DMS153 treated with DMSO at 0.1 percent for 48 hours (cell line): ENCODE results near the gene LRR1.
"Not testable (repeated sequence)": the region's sequence is repeated elsewhere in the genome, so short reads cannot be mapped to it uniquely, and the experiment has no call there.

Source experiments
- DNase-seq: peaks from one replicate; lab custom pipeline; 2025; ENCODE audit not compliant: unreplicated experiment; lab: John Stamatoyannopoulos, UW

Gene LRR1

GRCh38 chr14:49585803-49586672 is 12.7 kb upstream of the LRR1 start, which contains the start of gene RPS29:
RPS29 (minus strand) TSS chr14:49586380; CDS start chr14:49586346, 34 bp downstream.
- DNase-seq: peak; percentile 96

- peak; percentile 38 for DNase-seq
These were observed 11.9 kb upstream of the LRR1 start for GRCh38 chr14:49586673-49587460.

GRCh38 chr14:49589387-49589786 is 9.4 kb upstream of the LRR1 start:
- DNase-seq: no peak

GRCh38 chr14:49593016-49593415 is 5.7 kb upstream of the LRR1 start:
- DNase-seq: no peak

GRCh38 chr14:49594347-49595091 is 4.2 kb upstream of the LRR1 start:
- DNase-seq: no peak

DNA sequence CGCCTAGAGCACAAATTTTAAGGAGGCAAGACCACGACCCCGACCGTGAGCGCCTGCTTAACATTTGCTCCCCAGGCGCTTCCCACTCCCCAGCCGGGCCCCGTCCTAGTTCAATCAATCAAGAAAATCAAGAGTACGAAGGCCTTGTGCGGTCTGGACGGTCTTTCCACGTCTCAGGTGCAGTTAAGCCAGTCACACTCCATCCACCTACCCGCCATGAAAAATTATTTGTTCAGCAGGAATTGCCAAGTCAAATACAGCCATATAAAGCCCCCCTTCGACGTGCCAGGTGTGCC is 603 bp upstream of the LRR1 start:
- peak; percentile 46 for DNase-seq

GRCh38 chr14:49607583-49607982 is 8.8 kb downstream of the LRR1 start:
- no peak for DNase-seq

- DNase-seq: no peak
These were observed 13.5 kb downstream of the LRR1 start for GRCh38 chr14:49612251-49612650.

- no peak for DNase-seq
These were observed 13.9 kb downstream of the LRR1 start for GRCh38 chr14:49612671-49613070.

GRCh38 chr14:49614196-49614595 is 15.5 kb downstream of the LRR1 start:
- no peak for DNase-seq

DNA sequence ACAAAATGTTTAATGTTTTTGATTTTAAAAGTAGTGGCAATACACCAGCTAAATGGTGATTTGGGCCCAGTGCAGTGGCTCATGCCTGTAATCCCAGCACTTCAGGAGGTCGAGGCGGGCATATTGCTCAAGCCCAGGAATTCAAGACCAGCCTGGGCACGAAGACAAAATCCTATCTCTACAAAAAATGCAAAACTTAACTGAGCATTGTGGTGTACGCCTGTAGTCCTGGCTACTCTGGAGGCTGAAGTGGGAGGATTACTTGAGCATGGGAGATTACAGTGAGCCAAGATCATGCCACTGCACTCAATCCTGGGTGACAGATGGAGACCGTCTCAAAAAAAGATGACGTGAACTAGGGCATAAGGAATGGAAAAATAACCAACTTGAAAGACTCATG is 17.0 kb downstream of the LRR1 start:
- no peak for DNase-seq

GRCh38 chr14:49617852-49618519 is 19.2 kb downstream of the LRR1 start:
- DNase-seq: no peak

DNA sequence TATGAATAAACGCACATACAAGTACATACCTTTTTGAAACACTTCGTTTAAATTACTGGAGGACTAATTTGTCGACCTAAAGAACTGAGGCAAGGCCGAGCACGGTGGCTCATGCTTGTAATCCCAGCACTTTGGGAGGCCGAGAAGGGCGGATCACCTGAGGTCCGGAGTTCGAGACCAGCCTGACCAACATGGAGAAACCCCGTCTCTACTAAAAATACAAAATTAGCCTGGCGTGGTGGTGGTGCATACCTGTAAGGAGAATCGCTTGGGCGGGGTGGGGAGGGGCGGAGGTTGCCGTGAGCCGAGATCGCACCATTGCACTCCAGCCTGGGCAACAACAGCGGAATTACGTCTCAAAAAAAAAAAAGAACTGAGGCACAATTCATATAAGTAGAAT is 20.5 kb downstream of the LRR1 start:
- not testable (repeated sequence) for DNase-seq

GRCh38 chr14:49619730-49620129 is 21.0 kb downstream of the LRR1 start:
- DNase-seq: no peak

DNA sequence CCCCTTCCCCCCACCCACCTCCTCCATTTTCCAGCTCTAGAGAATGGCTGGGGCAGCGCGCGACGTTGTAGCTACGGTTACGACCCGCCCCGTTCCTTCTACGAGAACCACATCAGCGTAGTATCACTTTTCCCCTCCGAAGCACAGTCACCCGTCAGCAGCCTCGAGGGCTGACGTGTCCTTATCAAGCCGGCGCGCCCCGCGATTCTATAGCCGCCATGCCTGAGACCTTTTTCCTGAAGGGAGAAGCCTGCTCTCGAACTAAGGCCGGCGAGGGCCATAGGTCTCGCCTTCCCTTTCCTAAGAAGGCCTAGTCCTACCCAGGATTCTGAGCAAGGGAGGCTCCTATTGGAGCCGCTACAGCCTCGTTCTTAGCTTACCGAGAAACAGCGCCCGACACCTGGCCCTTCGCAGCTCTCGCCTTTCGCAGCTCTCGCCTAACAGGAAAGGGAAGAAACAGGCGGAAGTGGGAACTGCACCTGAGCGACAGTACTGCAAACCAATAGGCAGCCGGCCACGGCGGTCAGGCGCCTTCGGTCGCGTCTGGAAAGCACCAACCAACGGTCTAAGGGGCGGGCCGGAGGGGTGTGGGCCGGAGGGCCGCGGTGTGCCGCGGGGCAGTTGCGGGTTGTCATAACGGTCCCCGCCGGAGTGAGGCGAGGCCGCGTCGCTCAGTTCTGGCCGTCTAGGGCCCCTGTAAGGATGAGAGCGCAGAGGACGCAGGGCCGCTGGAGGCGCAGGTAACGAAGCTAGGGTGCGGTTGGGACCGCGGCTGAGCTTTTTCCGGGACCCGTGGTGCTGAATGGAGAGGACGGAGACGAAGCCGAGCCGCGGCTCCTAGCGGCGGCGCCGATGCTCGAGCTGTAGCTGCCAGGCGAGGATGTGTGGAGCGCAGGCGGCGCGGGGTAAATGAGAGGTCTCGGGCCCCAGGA is 21.7 kb downstream of the LRR1 start, which contains the start of the genes MGAT2 and RPL36AL:
MGAT2 (plus strand) TSS at position 618 of the 932 bp plus-strand sequence. CDS start 470 bp downstream, outside the sequence.
RPL36AL (minus strand) TSS at position 445 of the 932 bp plus-strand sequence. CDS start 1,522 bp downstream, outside the sequence.
- DNase-seq: peak; percentile 97

DNA sequence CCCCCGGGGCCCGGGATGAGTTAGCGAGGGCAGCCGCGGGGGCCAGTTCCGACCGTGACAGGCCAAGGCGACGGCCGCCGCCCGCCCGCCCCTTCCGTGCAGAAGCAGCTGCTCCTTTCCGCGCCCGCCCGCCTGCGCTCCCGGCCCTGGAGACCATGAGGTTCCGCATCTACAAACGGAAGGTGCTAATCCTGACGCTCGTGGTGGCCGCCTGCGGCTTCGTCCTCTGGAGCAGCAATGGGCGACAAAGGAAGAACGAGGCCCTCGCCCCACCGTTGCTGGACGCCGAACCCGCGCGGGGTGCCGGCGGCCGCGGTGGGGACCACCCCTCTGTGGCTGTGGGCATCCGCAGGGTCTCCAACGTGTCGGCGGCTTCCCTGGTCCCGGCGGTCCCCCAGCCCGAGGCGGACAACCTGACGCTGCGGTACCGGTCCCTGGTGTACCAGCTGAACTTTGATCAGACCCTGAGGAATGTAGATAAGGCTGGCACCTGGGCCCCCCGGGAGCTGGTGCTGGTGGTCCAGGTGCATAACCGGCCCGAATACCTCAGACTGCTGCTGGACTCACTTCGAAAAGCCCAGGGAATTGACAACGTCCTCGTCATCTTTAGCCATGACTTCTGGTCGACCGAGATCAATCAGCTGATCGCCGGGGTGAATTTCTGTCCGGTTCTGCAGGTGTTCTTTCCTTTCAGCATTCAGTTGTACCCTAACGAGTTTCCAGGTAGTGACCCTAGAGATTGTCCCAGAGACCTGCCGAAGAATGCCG is 22.6 kb downstream of the LRR1 start:
- peak; percentile 62 for DNase-seq

GRCh38 chr14:49622022-49622607 is 23.4 kb downstream of the LRR1 start:
- DNase-seq: no peak

- DNase-seq: no peak
These were observed 24.6 kb downstream of the LRR1 start for GRCh38 chr14:49623387-49623786.
